ENCODE data around the gene VWA7. TPM values are rescaled to one million over a fixed set of nuclear protein-coding genes. Genes with fewer than 3 reads are reported as not detected.
"Not testable (repeated sequence)": the region's sequence is repeated elsewhere in the genome, so short reads cannot be mapped to it uniquely, and the experiment has no call there.

The VWA7 gene
- 0.36 and 0.56 TPM in 2 replicates for polyA plus RNA-seq (2013)

DNA sequence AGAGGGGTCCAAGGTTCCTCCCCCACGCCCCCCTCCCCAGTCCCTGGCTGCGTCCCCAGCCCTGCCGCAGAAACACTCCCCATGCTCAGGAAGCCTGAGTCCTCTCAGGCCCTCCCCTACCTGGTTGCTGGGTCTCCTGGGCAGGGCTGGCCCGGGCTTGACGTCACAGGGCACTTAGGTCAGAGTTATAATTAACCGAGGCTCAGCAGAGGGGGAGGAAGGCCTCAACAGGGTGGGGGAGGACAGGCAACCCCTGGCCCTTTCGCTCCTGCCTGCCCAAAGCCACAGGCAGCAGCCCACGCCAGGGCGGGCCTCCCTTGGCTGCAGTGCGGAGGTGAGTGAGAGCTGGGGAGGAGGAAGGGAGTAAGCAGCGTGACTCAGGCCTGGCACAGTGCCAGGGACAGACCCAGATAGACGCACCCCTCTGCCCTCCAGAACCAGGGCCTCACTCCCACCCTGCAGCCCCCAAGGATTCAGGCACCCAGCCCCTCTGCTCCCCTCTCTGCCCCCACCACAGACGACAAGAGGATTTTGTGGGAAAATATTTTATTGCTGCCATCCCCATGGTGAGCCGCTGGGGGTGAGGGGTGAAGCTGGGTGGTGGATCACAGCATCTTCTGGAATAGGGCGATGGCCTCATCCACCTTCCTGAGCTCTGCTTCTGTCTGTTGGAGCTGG is at the start of gene VWA7:
Gene VWA7 (minus strand): TSS at position 340 of the 678 bp plus-strand sequence. CDS start 549 bp downstream, outside the sequence.
- Histone ChIP-seq H3K79me2 (ENCODE audit: control insufficient read depth, insufficient read depth, low read length, poor library complexity) (no peaks in the 10 kb centered on the region), H3K4me2 (ENCODE audit: low read length) (peak within 1 kb of the TSS; percentile 4), H2AK5ac (ENCODE audit: low read length) (peak within 1 kb of the TSS; percentile 45), H4K8ac (ENCODE audit: low read depth, low read length) (no peak within 1 kb of the TSS), H4K12ac (ENCODE audit: low read depth, low read length) (no peak within 1 kb of the TSS), H2BK5ac (ENCODE audit: low read depth, low read length, poor library complexity) (no peak within 1 kb of the TSS), H2BK12ac (ENCODE audit: low read length) (no peak within 1 kb of the TSS), H2BK120ac (ENCODE audit: insufficient read depth, low read length, poor library complexity) (no peak within 1 kb of the TSS), H3K18ac (ENCODE audit: low read length) (no peak within 1 kb of the TSS), H3K27me3 (ENCODE audit: insufficient read depth, low read length) (no peaks in the 10 kb centered on the region), H3K79me1 (ENCODE audit: low read length) (no peaks in the 10 kb centered on the region), H3K14ac (ENCODE audit: low read length) (no peak within 1 kb of the TSS), H3K9ac (ENCODE audit: low read length) (no peak within 1 kb of the TSS), H3K4me3 (ENCODE audit: low read depth, low read length) (no peak within 1 kb of the TSS), H3K4me1 (ENCODE audit: control insufficient read depth in 1 of 2, insufficient read depth in 2 of 2, low read length in 2 of 2) (peaks cover 0 to 10% of the 10 kb centered on the region in 2 experiments), H3K36me3 (ENCODE audit: control insufficient read depth in 1 of 2, insufficient read depth in 2 of 2, low read length in 2 of 2) (peaks cover 42 to 46% of the 10 kb centered on the region in 2 experiments), H3K27ac (ENCODE audit: low read depth, low read length) (no peak within 1 kb of the TSS), H4K91ac (ENCODE audit: low read depth, low read length) (peak within 1 kb of the TSS; percentile 21), H3K4ac (ENCODE audit: low read depth, low read length) (no peak within 1 kb of the TSS), H3K23ac (ENCODE audit: low read length) (no peak within 1 kb of the TSS), H2AFZ (ENCODE audit: insufficient read depth, low read length, poor library complexity) (peak within 1 kb of the TSS; percentile 12), H3K9me3 (ENCODE audit: insufficient read depth, low read depth, low read length) (no peaks in the 10 kb centered on the region)
- WGBS (ENCODE audit: extremely low coverage, insufficient coverage, insufficient read length): no CpG with 5 or more reads among the region's 15 CpGs
- peak; percentile 33 to 48 for DNase-seq

GRCh38 chr6:31826793-31827285 is 49.7 kb upstream of the VWA7 start:
- Histone ChIP-seq H3K9ac (ENCODE audit: low read length) (peak overlapping the region; percentile 41), H3K4me3 (ENCODE audit: low read depth, low read length) (no peak overlapping the region), H2BK120ac (ENCODE audit: insufficient read depth, low read length, poor library complexity) (peak overlapping the region; percentile 48), H3K79me1 (ENCODE audit: low read length) (peaks cover 20% of the 10 kb centered on the region), H2BK5ac (ENCODE audit: low read depth, low read length, poor library complexity) (peak overlapping the region; percentile 75), H3K14ac (ENCODE audit: low read length) (peak overlapping the region; percentile 30), H4K12ac (ENCODE audit: low read depth, low read length) (no peak overlapping the region), H3K36me3 (ENCODE audit: control insufficient read depth in 1 of 2, insufficient read depth in 2 of 2, low read length in 2 of 2) (no peaks in the 10 kb centered on the region), H3K79me2 (ENCODE audit: control insufficient read depth, insufficient read depth, low read length, poor library complexity) (peaks cover 9% of the 10 kb centered on the region), H3K4me2 (ENCODE audit: low read length) (peak overlapping the region; percentile 60), H2AK5ac (ENCODE audit: low read length) (no peak overlapping the region), H4K91ac (ENCODE audit: low read depth, low read length) (peak overlapping the region; percentile 78), H4K8ac (ENCODE audit: low read depth, low read length) (peak overlapping the region; percentile 60), H3K23ac (ENCODE audit: low read length) (no peak overlapping the region), H3K27ac (ENCODE audit: low read depth, low read length) (peak overlapping the region; percentile 77), H3K27me3 (ENCODE audit: insufficient read depth, low read length) (no peaks in the 10 kb centered on the region), H2BK12ac (ENCODE audit: low read length) (no peak overlapping the region), H3K18ac (ENCODE audit: low read length) (no peak overlapping the region), H3K4me1 (ENCODE audit: control insufficient read depth in 1 of 2, insufficient read depth in 2 of 2, low read length in 2 of 2) (peaks cover 13 to 20% of the 10 kb centered on the region in 2 experiments), H3K9me3 (ENCODE audit: insufficient read depth, low read depth, low read length) (no peaks in the 10 kb centered on the region), H3K4ac (ENCODE audit: low read depth, low read length) (no peak overlapping the region), H2AFZ (ENCODE audit: insufficient read depth, low read length, poor library complexity) (no peak overlapping the region)
- no CpG with 5 or more reads among the region's 13 CpGs for WGBS (ENCODE audit: extremely low coverage, insufficient coverage, insufficient read length)
- DNase-seq: no peak

GRCh38 chr6:31825553-31825952 is 48.4 kb upstream of the VWA7 start:
- H3K79me1 ChIP-seq (ENCODE audit: low read length): peaks cover 26% of the 10 kb centered on the region
- no peak overlapping the region for H3K4me3 ChIP-seq (ENCODE audit: low read depth, low read length)
- no peaks in the 10 kb centered on the region for H3K27me3 ChIP-seq (ENCODE audit: insufficient read depth, low read length)
- peaks cover 8% of the 10 kb centered on the region for H3K79me2 ChIP-seq (ENCODE audit: control insufficient read depth, insufficient read depth, low read length, poor library complexity)
- no peaks in the 10 kb centered on the region for H3K9me3 ChIP-seq (ENCODE audit: insufficient read depth, low read depth, low read length)
- no peak overlapping the region for H2BK120ac ChIP-seq (ENCODE audit: insufficient read depth, low read length, poor library complexity)
- peak overlapping the region; percentile 75 for H2BK5ac ChIP-seq (ENCODE audit: low read depth, low read length, poor library complexity)
- H4K91ac ChIP-seq (ENCODE audit: low read depth, low read length): no peak overlapping the region
- no peak overlapping the region for H3K14ac ChIP-seq (ENCODE audit: low read length)
- peak overlapping the region; percentile 87 for H3K27ac ChIP-seq (ENCODE audit: low read depth, low read length)
- no peak overlapping the region for H2AFZ ChIP-seq (ENCODE audit: insufficient read depth, low read length, poor library complexity)
- no CpG with 5 or more reads among the region's 4 CpGs for WGBS (ENCODE audit: extremely low coverage, insufficient coverage, insufficient read length)
- H3K4me1 ChIP-seq (ENCODE audit: control insufficient read depth in 1 of 2, insufficient read depth in 2 of 2, low read length in 2 of 2): peaks cover 7 to 21% of the 10 kb centered on the region in 2 experiments
- no peak overlapping the region for H3K9ac ChIP-seq (ENCODE audit: low read length)
- H3K18ac ChIP-seq (ENCODE audit: low read length): no peak overlapping the region
- H3K23ac ChIP-seq (ENCODE audit: low read length): no peak overlapping the region
- peak overlapping the region; percentile 75 for H3K4ac ChIP-seq (ENCODE audit: low read depth, low read length)
- H2BK12ac ChIP-seq (ENCODE audit: low read length): no peak overlapping the region
- no peak overlapping the region for H2AK5ac ChIP-seq (ENCODE audit: low read length)
- peak overlapping the region; percentile 52 for H3K4me2 ChIP-seq (ENCODE audit: low read length)
- no peaks in the 10 kb centered on the region for H3K36me3 ChIP-seq (ENCODE audit: control insufficient read depth in 1 of 2, insufficient read depth in 2 of 2, low read length in 2 of 2)
- DNase-seq: no peak
- no peak overlapping the region for H4K12ac ChIP-seq (ENCODE audit: low read depth, low read length)
- H4K8ac ChIP-seq (ENCODE audit: low read depth, low read length): no peak overlapping the region

- not testable (repeated sequence) for DNase-seq; H3K27me3 ChIP-seq (ENCODE audit: insufficient read depth, low read length); H3K14ac ChIP-seq (ENCODE audit: low read length); H3K36me3 ChIP-seq (ENCODE audit: control insufficient read depth in 1 of 2, insufficient read depth in 2 of 2, low read length in 2 of 2); H2AFZ ChIP-seq (ENCODE audit: insufficient read depth, low read length, poor library complexity); H3K4me3 ChIP-seq (ENCODE audit: low read depth, low read length); H3K4me2 ChIP-seq (ENCODE audit: low read length); H2AK5ac ChIP-seq (ENCODE audit: low read length); H3K4ac ChIP-seq (ENCODE audit: low read depth, low read length); H2BK5ac ChIP-seq (ENCODE audit: low read depth, low read length, poor library complexity); H3K9ac ChIP-seq (ENCODE audit: low read length); H3K23ac ChIP-seq (ENCODE audit: low read length); H3K9me3 ChIP-seq (ENCODE audit: insufficient read depth, low read depth, low read length); H4K8ac ChIP-seq (ENCODE audit: low read depth, low read length); H4K12ac ChIP-seq (ENCODE audit: low read depth, low read length); H3K18ac ChIP-seq (ENCODE audit: low read length); H3K27ac ChIP-seq (ENCODE audit: low read depth, low read length); H2BK120ac ChIP-seq (ENCODE audit: insufficient read depth, low read length, poor library complexity); H3K79me2 ChIP-seq (ENCODE audit: control insufficient read depth, insufficient read depth, low read length, poor library complexity)
- peaks cover 7 to 19% of the 10 kb centered on the region in 2 experiments for H3K4me1 ChIP-seq (ENCODE audit: control insufficient read depth in 1 of 2, insufficient read depth in 2 of 2, low read length in 2 of 2)
- H4K91ac ChIP-seq (ENCODE audit: low read depth, low read length): peak overlapping the region; percentile 43
- peaks cover 24% of the 10 kb centered on the region for H3K79me1 ChIP-seq (ENCODE audit: low read length)
- peak overlapping the region; percentile 36 for H2BK12ac ChIP-seq (ENCODE audit: low read length)
- WGBS (ENCODE audit: extremely low coverage, insufficient coverage, insufficient read length): no CpG with 5 or more reads among the region's 9 CpGs
Observed at GRCh38 chr6:31823592-31824196, 46.6 kb upstream of the VWA7 start.
